Measurements from ENCODE around the gene RPS29.

Gene RPS29

GRCh38 chr14:49549446-49549845, 36.7 kb downstream of the RPS29 start:
- DNase-seq, result no peak

GRCh38 chr14:49546766-49547165, 39.4 kb downstream of the RPS29 start:
- DNase-seq, result no peak

GRCh38 chr14:49545716-49546115, 40.5 kb downstream of the RPS29 start:
- DNase-seq, result no peak

- no peak for DNase-seq
These were observed 41.1 kb downstream of the RPS29 start for GRCh38 chr14:49545071-49545470.

- no peak for DNase-seq
These were observed 45.1 kb downstream of the RPS29 start for GRCh38 chr14:49541049-49541448.

- DNase-seq, result no peak
These were observed 47.3 kb downstream of the RPS29 start for GRCh38 chr14:49538852-49539251.
